Gastrocnemius medialis (tissue), 4 donors: ENCODE measurements around the gene PANK4. TPM values are rescaled to one million over a fixed set of nuclear protein-coding genes. Genes with fewer than 3 reads are reported as not detected.

ENCODE experiments used
- ATAC-seq, 2 donors: fragments of 150-250 bp; one replicate each; pipeline ENCODE4 v1.9.1; 2016
- DNase-seq, 2 donors: peaks; one replicate each; pipeline ENCODE4 v3.0.0-alpha.2; 2019
- H3K27ac ChIP-seq, 4 donors: fragments of 200-600 bp; sonication (generic); 1 replicate in 1 of 4; 2 replicates in 3 of 4; pipeline ENCODE4 v1.5.1; 2016 to 2018; ENCODE audit warnings: mild to moderate bottlenecking in 2 of 4, moderate library complexity in 1 of 4
- H3K27me3 ChIP-seq, 3 donors: fragments of 200-600 bp; sonication (generic) in 2 of 3; 1 replicate in 1 of 3; 2 replicates in 2 of 3; pipeline versions ENCODE4 v1.5.1 to v1.6.0; 2016 to 2019; ENCODE audit warnings: mild to moderate bottlenecking in 1 of 3, moderate library complexity in 1 of 3
- H3K36me3 ChIP-seq, 2 donors: fragments of 200-600 bp; sonication (generic) in 1 of 2; one replicate each; pipeline ENCODE4 v1.5.1; 2017 to 2018
- H3K4me1 ChIP-seq, 2 donors: fragments of 200-600 bp; sonication (generic) in 1 of 2; one replicate each; pipeline ENCODE4 v1.5.1; 2016 to 2017; ENCODE audit warnings: mild to moderate bottlenecking in 2 of 2
- H3K4me3 ChIP-seq, 4 donors: fragments of 200-600 bp; sonication (generic) in 3 of 4; 1 replicate in 1 of 4; 2 replicates in 3 of 4; pipeline ENCODE4 v1.5.1; 2016 to 2019; ENCODE audit warnings: mild to moderate bottlenecking in 2 of 4
- H3K9me3 ChIP-seq, 3 donors: fragments of 200-600 bp; sonication (generic) in 2 of 3; 1 replicate in 1 of 3; 2 replicates in 2 of 3; pipeline ENCODE4 v1.5.1; 2016 to 2019
- POLR2A ChIP-seq, 2 donors: fragments of 450-650 bp; IDR thresholded peaks; one replicate each; pipeline ENCODE4 v1.6.1; 2017; ENCODE audit warnings: antibody characterized with exemption in 2 of 2, mild to moderate bottlenecking in 2 of 2, moderate library complexity in 2 of 2
- in situ Hi-C, 4 donors: fragments of 200-750 bp; cut with MboI; loops; one replicate each; pipeline versions ENCODE4 v1.15.0 to v1.8.0; 2017; ENCODE audit warnings: low sequenced_read_pairs in 4 of 4
- intact Hi-C: fragments of 100-400 bp; cut with DNase I; formaldehyde crosslinking; loops from one replicate; pipeline ENCODE4 v1.15.1; 2023; ENCODE audit warnings: low total_unique reads
- total RNA-seq, 4 donors: library from RNA; depleted of rRNA; stranded (reverse); fragments of >200 nt; gene quantifications; one replicate each; pipeline versions ENCODE4 v1.1.0 to v1.2.3, GENCODE V29; 2016
- TF ChIP-seq, protein P1 (sequence below), 5 experiments: fragments of 450-650 bp in 3 of 5; fragments of 200-600 bp in 2 of 5; sonication (generic) in 2 of 5; IDR thresholded peaks in 4 of 5; conservative IDR thresholded peaks in 1 of 5; 1 replicate in 4 of 5; 2 replicates in 1 of 5; pipeline ENCODE4 v1.5.1; 2016 to 2019; ENCODE audit warnings: antibody characterized with exemption in 5 of 5, mild to moderate bottlenecking in 3 of 5, moderate library complexity in 3 of 5

PANK4 gene
- 10 to 100 TPM; 27.5 to 54.2 (median 38.5) TPM for total RNA-seq

DNA sequence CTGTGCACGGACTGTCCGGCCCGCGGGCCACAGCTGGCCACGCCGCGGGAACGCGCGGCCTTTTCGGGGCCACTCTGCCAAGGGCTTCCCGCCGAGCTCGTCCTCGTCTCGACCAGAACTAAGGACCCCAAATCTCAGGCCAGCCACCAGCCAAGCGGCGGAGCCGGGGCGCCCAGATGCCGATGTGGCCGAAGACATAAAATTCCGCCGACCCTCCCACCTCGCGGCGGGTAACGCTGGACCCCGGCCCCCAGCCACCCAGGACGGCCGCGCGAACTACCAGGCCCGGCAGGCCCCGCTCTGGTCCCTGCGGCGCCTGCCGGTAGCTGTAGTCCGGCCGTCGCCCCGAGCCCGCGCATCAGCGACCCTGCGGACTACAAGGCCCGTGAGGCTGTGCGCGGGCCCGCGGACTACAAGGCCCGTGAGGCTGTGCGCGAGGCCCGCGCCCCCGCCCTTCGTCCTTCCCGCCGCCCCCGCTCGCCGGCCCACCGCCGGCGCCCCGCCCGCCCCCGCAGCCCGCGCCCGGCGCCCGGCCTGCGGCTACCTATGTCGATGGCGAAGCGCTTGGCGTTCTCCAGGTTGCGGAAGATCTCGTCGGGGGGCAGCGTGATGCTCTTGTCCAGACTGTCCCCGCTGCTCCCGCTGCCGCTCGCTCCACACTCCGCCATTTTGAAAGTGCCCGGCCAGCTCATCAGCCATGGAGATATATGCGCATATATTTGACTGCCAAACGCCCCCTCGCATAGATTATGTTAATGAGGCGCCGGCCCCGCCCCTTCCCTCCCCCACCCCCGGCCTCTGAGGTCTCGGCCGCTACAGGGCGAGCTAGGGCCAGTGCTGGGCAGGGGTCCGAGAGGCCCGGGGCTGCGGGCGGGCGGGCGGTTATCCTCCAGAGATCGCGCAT lies at the start of gene PANK4:
TSS of gene PANK4 (minus strand) at position 677 of the 904 bp plus-strand sequence. CDS start at position 668, 9 bp downstream.
- in situ Hi-C loops: loop anchor here in 1 of 4 donors (25.0 kb wide), 1 partner anchor 314 kb away; no protein-coding TSS in a partner anchor
- Histone ChIP-seq H3K4me1 (peaks cover 70 to 72% of the 10 kb centered on the region in 2 donors), H3K4me3 (peak within 1 kb of the TSS; percentile 71 to 99 (median 95)), H3K36me3 (peaks cover 0 to 7% of the 10 kb centered on the region in 2 donors), H3K27me3 (no peaks in the 10 kb centered on the region), H3K9me3 (no peaks in the 10 kb centered on the region), H3K27ac (peak within 1 kb of the TSS; percentile 85 to 95 (median 88))
- ATAC-seq: peak; percentile 75 to 84
- intact Hi-C loops: loop anchor here (1.0 kb wide), 2 partner anchors 60 to 114 kb away; partner anchors contain the start of genes PEX10 and PRXL2B
- TF ChIP-seq, protein P1, sequence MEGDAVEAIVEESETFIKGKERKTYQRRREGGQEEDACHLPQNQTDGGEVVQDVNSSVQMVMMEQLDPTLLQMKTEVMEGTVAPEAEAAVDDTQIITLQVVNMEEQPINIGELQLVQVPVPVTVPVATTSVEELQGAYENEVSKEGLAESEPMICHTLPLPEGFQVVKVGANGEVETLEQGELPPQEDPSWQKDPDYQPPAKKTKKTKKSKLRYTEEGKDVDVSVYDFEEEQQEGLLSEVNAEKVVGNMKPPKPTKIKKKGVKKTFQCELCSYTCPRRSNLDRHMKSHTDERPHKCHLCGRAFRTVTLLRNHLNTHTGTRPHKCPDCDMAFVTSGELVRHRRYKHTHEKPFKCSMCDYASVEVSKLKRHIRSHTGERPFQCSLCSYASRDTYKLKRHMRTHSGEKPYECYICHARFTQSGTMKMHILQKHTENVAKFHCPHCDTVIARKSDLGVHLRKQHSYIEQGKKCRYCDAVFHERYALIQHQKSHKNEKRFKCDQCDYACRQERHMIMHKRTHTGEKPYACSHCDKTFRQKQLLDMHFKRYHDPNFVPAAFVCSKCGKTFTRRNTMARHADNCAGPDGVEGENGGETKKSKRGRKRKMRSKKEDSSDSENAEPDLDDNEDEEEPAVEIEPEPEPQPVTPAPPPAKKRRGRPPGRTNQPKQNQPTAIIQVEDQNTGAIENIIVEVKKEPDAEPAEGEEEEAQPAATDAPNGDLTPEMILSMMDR (IDR thresholded peaks at IDR 0.05 in 4 of 5, conservative IDR thresholded peaks at IDR 0.05 in 1 of 5): no peak
- TF ChIP-seq POLR2A (IDR thresholded peaks at IDR 0.05): peak; percentile 81 to 82
- DNase-seq: peak; percentile 90 to 91

DNA sequence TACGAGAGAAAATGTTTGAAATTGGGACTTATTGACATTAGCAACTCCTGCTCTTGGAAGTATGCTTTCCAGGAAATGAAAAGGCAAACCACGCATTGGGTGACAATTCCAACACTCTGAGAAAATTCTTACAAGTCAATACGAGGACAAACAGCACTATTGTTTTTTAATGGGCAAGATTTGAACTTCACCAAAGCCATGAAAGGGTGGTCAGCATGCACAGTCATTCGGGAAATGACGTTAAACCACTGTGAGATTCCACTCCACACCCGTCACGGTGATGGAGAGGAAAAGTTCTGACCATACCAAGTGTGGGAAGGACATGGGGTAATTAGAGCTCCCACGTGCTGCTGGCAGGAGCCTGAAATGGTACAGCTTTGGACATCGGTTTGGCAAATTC lies 48.0 kb upstream of the PANK4 start:
- DNase-seq (no peak), ATAC-seq (no peak)
- H3K27me3 ChIP-seq: peaks cover 7 to 26% (median 11%) of the 10 kb centered on the region in 3 donors
- in situ Hi-C loops: no loop called here
- no peaks in the 10 kb centered on the region for H3K9me3 ChIP-seq
- intact Hi-C loops: no loop called here
- TF ChIP-seq, protein P1 (IDR thresholded peaks at IDR 0.05 in 4 of 5, conservative IDR thresholded peaks at IDR 0.05 in 1 of 5): no peak
- no peak for TF ChIP-seq POLR2A (IDR thresholded peaks at IDR 0.05)
- H3K27ac ChIP-seq: no peak overlapping the region
- H3K4me3 ChIP-seq: no peak overlapping the region
- H3K36me3 ChIP-seq: no peaks in the 10 kb centered on the region
- peaks cover 0 to 3% of the 10 kb centered on the region in 2 donors for H3K4me1 ChIP-seq

DNA sequence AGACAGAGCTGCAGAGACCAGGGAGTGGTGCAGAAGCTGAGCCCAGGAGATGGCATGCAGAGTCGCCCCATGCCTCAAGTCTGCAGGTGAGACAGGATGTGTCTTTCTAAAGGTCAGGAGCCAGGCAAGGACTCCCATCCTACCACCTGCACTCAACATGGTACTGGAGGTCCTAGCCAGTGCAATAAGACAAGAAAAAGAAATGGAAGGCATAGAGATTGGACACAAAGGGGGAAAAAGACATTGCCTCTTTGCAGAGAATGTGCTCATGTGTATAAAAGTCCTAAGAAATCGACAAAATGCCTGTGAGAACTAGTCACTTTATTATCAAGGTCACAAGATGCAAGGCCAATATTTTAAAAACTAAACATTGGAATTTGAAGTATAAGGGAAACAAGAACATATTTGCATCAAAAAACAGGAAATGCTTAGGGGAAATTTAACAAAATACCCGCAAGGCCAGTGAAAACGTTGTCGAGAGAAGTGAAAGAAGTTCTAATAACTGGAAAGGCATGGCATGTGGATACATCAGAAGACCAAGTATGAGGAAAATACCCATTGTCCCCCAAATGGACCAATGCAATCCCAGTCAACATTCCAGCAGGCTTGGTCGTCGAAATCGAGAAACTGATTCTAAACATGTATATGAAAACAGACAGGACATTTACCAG lies 47.0 kb upstream of the PANK4 start:
- DNase-seq (no peak), ATAC-seq (no peak)
- intact Hi-C loops (no loop called here), in situ Hi-C loops (no loop called here)
- no peaks in the 10 kb centered on the region for H3K4me1 ChIP-seq
- no peaks in the 10 kb centered on the region for H3K9me3 ChIP-seq
- TF ChIP-seq POLR2A (IDR thresholded peaks at IDR 0.05): no peak
- TF ChIP-seq, protein P1 (IDR thresholded peaks at IDR 0.05 in 4 of 5, conservative IDR thresholded peaks at IDR 0.05 in 1 of 5): no peak
- H3K27me3 ChIP-seq: peaks cover 4 to 16% (median 7%) of the 10 kb centered on the region in 3 donors
- H3K36me3 ChIP-seq: no peaks in the 10 kb centered on the region
- H3K27ac ChIP-seq: no peak overlapping the region
- no peak overlapping the region for H3K4me3 ChIP-seq

DNA sequence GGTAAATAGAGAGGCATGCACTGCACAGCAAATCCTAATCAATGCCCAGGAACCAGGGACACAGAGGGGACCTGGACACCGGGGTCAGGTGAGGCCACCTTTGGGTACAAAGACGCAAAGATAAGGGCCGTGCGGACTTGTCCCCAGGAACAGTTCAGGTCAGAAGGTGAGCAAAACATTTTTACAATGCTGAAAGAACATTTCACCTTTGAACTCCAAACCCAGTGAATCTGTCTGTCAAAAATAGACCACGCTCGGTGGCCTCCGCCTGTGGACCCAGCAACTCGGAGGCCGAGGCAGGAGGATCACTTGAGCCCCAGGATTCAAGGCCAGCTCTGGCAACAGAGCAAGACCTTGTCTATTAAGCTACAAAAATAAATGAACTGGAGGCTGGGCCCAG lies 45.0 kb upstream of the PANK4 start:
- Histone ChIP-seq H3K4me1 (no peaks in the 10 kb centered on the region), H3K27ac (no peak overlapping the region), H3K9me3 (no peaks in the 10 kb centered on the region), H3K36me3 (no peaks in the 10 kb centered on the region), H3K27me3 (peaks cover 5 to 25% (median 7%) of the 10 kb centered on the region in 3 donors), H3K4me3 (no peak overlapping the region)
- in situ Hi-C loops (no loop called here), intact Hi-C loops (no loop called here)
- no peak for DNase-seq
- TF ChIP-seq, protein P1 (IDR thresholded peaks at IDR 0.05 in 4 of 5, conservative IDR thresholded peaks at IDR 0.05 in 1 of 5): no peak
- no peak for TF ChIP-seq POLR2A (IDR thresholded peaks at IDR 0.05)
- ATAC-seq: no peak
